ENCODE measurements around the gene MYO15A.
A peak's percentile ranks its signal among the peaks of the same experiment; 100 is the strongest.

The MYO15A gene

DNA sequence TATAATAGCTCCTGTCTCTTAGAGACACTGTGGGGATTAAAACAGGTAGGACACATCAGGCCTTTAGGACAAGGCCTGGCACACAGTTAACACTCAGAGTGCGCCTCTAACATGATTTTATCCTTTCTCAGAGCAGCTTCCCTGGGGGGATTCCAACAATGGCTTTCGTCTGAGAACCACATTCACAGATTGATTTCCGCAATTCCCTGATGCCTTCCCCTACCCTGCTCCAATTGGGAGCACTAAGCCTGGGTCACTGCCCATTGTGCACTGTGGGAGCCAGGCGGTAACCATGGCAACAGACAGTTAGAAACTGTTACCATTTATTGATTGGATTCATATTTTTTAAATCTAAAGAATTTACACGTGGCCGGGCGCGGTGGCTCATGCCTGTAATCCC, 69.2 kb downstream of the MYO15A start:
- DNase-seq (ENCODE audit: low read depth, low spot score), result no peak
- no peak overlapping the region for H3K4me3 ChIP-seq (ENCODE audit: low read length)

GRCh38 chr17:18179196-18179595, 70.6 kb downstream of the MYO15A start:
- no peak for DNase-seq (ENCODE audit: low read depth, low spot score)
- no peak overlapping the region for H3K4me3 ChIP-seq (ENCODE audit: low read length)

GRCh38 chr17:18179804-18180203, 71.2 kb downstream of the MYO15A start:
- H3K4me3 ChIP-seq (ENCODE audit: low read length), result no peak overlapping the region
- no peak for DNase-seq (ENCODE audit: low read depth, low spot score)

DNA sequence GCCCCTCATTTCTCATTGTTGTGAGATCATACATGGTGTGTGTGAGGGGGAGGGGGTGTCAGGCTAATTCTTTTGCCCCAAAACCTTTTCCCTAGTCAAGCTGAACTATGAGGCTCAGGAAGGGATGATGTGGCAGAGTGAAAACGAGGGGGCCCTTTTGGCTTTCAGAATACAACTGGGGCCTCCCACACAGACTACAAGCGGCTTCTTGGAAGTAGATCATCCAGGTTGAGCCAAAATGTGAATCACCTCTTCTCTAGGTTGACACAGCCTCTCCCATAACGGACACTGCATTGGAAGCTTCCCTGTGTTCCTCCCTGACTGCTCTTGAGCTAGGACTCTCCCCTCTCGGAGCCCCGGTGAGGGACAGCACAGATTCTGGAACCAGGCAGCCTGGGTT, 72.8 kb downstream of the MYO15A start:
- no peak overlapping the region for H3K4me3 ChIP-seq (ENCODE audit: low read length)
- no peak for DNase-seq (ENCODE audit: low read depth, low spot score)

GRCh38 chr17:18182110-18182977, 73.8 kb downstream of the MYO15A start:
- DNase-seq (ENCODE audit: low read depth, low spot score), result no peak

GRCh38 chr17:18182978-18183333, 74.4 kb downstream of the MYO15A start:
- DNase-seq (ENCODE audit: low read depth, low spot score), result no peak
- peak overlapping the region; percentile 77 for H3K4me3 ChIP-seq (ENCODE audit: low read length)

More at GRCh38 chr17:18182110-18182977, 73.8 kb downstream of the MYO15A start:
- H3K4me3 ChIP-seq (ENCODE audit: low read length), result peak overlapping the region; percentile 77

GRCh38 chr17:18183334-18184142, 75.0 kb downstream of the MYO15A start, which contains the start of gene ALKBH5:
ALKBH5 (plus strand) TSS chr17:18183828; CDS start chr17:18184244, 416 bp downstream.
- peak; percentile 99 for DNase-seq (ENCODE audit: low read depth, low spot score)
- H3K4me3 ChIP-seq (ENCODE audit: low read length), result peak within 1 kb of the TSS; percentile 77

DNA sequence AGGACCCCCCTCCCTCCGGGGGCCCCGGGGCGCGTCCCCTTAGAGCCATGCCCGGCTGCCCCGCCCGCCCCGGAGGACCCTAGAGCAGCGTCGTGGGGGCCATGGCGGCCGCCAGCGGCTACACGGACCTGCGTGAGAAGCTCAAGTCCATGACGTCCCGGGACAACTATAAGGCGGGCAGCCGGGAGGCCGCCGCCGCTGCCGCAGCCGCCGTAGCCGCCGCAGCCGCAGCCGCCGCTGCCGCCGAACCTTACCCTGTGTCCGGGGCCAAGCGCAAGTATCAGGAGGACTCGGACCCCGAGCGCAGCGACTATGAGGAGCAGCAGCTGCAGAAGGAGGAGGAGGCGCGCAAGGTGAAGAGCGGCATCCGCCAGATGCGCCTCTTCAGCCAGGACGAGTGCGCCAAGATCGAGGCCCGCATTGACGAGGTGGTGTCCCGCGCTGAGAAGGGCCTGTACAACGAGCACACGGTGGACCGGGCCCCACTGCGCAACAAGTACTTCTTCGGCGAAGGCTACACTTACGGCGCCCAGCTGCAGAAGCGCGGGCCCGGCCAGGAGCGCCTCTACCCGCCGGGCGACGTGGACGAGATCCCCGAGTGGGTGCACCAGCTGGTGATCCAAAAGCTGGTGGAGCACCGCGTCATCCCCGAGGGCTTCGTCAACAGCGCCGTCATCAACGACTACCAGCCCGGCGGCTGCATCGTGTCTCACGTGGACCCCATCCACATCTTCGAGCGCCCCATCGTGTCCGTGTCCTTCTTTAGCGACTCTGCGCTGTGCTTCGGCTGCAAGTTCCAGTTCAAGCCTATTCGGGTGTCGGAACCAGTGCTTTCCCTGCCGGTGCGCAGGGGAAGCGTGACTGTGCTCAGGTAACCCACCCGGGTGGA, 75.8 kb downstream of the MYO15A start:
- DNase-seq (ENCODE audit: low read depth, low spot score), result peak; percentile 16

GRCh38 chr17:18185391-18185790, 76.8 kb downstream of the MYO15A start:
- peak overlapping the region; percentile 77 for H3K4me3 ChIP-seq (ENCODE audit: low read length)
- no peak for DNase-seq (ENCODE audit: low read depth, low spot score)

More for the DNA sequence above, 75.8 kb downstream of the MYO15A start:
- H3K4me3 ChIP-seq (ENCODE audit: low read length), result peak overlapping the region; percentile 77

DNA sequence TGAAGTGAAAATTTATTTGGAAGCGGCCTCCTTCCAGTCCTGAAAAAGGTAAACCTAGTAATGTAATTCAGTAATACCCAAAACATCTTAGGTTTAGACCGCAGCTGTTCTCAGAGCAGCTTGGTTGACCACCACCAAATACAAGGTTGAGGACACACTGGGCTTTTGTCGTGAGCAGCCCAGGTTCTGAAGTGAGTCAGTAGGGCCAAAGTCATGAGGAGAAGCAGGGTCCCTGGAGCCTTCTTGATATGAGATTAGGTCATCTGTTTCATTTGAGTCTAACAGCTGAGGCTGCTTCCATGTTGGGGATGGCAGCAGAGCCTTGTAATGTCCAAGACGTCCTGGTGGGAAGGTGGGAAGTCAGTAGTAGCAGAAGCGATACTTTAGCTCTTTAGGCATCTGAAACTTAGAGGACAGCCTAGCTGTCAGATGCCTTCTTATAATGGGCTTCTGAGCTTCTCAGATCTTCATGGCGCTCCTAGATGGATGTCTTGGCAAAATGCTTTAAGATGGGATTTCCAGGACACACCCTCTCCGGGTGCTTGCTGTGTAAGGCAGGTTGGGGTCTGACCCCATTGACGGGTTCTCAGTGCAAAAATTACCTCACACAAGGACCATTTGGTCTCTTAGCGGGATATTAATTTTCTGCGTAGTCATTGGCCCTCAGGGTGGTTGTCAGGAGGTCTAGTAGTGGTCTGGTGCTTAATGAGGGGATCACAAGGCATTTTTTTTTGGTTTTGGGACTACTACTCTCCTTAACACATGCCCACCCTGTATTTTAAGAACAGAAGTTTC, 77.5 kb downstream of the MYO15A start:
- peak overlapping the region; percentile 77; the same call in 1 of the 2 replicates for H3K4me3 ChIP-seq (ENCODE audit: low read length)
- no peak for DNase-seq (ENCODE audit: low read depth, low spot score)

- H3K4me3 ChIP-seq (ENCODE audit: low read length), result no peak overlapping the region
- DNase-seq (ENCODE audit: low read depth, low spot score), result no peak
Measured at GRCh38 chr17:18186627-18186982, 78.0 kb downstream of the MYO15A start.

GRCh38 chr17:18187226-18187625, 78.7 kb downstream of the MYO15A start:
- no peak for DNase-seq (ENCODE audit: low read depth, low spot score)
- H3K4me3 ChIP-seq (ENCODE audit: low read length), result no peak overlapping the region

DNA sequence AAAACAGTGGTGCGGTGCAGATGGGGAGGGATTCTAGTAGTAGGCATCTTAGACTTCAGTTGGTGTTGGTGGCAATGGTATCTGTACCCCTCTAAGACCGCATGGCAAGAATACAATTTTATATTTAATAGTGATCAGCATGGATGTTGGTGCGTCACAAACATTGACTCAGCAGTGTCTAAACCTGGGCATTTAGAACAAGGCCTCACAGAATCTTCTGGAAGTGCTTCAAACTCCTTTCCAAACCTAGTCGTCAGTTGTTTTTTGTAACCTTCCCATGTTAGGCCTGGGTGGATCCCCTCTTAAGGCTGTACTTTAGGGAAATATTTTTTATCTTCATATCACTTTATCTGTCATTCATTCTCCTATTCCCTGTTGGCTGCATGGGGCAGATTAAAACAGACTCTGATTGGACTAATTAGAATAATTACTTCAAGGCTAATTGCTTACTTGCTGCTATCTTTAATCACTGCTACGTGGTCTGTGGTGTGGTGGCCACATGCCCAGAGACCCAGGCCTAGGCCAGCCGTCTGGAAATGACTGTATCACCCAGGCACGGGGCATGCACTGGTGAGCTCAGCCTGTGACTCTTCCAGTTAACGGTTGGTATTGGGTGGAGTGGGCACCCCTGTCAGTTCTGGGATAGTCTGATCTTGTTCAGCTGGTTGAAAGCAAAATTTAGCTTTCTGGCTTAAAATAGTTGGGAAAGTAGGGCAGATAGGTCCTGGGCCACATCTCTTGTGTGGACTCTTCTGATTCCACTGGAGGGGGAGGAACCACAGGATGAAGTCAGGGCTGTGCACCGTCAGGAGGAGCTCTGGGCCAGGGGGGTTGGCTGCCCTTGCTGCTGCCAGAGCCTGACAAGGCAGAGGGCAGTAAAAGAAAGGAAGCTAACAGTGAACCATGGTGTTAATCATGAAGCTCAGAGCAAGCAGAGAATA, 79.5 kb downstream of the MYO15A start:
- no peak for DNase-seq (ENCODE audit: low read depth, low spot score)
- H3K4me3 ChIP-seq (ENCODE audit: low read length), result no peak overlapping the region

DNA sequence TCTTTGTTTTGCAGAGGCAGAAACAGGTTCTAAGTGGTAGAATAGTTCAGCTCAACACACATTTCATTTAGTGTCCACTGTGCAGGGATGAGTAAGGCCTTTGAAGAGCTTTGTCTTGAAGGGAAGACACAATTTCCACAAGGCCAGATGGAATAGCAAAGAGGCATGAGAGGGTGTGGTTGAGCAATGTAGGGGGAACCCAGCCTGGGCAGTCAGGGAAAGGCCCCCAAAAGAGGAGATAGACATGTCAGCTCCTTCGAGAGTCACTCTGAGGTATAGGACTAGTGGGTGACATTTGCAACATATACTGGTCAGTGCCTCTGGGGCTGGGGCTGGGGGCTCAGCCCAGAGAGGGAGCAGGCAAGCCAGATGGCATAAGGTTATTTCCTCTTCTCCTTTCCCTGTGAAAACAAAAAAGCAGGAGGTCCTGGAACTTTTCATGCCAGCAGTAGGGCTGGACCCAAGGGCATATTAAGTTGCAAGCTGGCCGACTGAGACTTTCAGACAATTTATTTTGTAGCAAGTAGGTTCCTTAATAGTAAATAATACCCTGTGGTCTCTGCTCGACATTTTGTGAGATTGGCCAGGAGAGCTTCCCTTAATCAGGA, 82.2 kb downstream of the MYO15A start:
- DNase-seq (ENCODE audit: low read depth, low spot score), result no peak
- no peak overlapping the region for H3K4me3 ChIP-seq (ENCODE audit: low read length)

DNA sequence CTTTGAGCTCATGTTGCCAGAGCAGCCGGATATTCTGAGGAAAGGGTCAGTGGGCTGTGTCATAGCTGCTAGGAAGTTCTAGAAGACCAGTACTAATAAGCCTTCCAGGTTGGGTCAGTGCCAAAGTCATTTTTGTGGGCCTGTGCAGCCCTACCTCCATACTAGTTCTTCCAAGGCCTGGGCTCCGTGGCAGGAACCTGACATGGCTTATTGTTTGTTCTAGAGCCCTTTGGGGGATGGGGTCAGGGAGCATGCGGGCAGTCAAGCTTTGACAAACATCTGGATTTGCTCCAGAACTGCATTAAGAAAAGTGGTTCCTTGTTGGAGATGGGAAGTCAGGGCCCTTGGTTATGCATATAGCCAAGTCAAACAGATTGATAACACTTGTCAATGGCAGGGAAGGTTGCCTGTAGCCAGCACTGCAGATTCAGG, 82.7 kb downstream of the MYO15A start:
- H3K4me3 ChIP-seq (ENCODE audit: low read length), result no peak overlapping the region
- no peak for DNase-seq (ENCODE audit: low read depth, low spot score)

DNA sequence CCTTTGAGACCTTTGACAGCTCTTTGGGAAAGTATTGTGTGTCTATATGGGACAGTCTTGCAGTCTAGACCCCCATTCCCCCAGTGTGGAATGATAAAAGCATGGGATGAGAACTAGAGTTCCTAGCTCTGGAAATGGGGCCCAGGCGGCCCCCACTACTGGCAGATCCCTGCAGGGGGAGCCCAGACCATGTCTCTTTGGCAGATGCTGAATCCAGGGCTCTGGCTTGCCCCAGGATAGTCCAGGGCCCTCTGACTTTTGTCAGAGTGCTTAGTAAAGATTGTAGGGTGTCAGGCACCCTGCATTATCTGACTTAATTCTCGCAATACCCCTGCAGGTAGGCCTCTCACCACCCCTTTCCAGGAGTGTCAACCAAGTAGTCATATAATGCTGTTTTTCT, 83.4 kb downstream of the MYO15A start:
- H3K4me3 ChIP-seq (ENCODE audit: low read length), result no peak overlapping the region
- DNase-seq (ENCODE audit: low read depth, low spot score), result no peak

DNA sequence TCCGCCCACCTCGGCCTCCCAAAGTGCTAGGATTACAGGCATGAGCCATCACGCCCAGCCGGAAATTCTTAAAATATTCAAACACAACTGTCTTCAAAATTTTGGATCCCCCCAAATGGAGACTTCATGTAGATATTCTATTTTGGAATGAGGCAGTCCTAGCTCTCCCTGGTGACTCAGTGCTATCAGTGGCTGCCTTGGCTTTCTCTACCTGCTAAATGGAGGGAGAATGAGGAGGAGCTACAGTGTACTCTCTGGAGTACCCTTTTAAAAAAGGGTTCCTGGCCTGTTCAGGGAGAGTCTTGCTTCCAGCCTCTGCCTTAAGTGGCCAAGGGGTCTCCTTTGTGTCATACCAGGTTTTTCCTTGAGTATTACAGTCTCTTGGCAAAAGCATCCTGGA, 85.8 kb downstream of the MYO15A start:
- DNase-seq (ENCODE audit: low read depth, low spot score), result no peak
- no peak overlapping the region for H3K4me3 ChIP-seq (ENCODE audit: low read length)
